Retinal pigment epithelial cell (primary cell): ENCODE data around the gene CRYBB2.
"Not testable (repeated sequence)": the region's sequence is repeated elsewhere in the genome, so short reads cannot be mapped to it uniquely, and the experiment has no call there.

ENCODE experiments used
- DNase-seq: peaks from one replicate; pipeline ENCODE4 v3.0.0-alpha.2; 2010; ENCODE audit warnings: low read depth
- H3K4me3 ChIP-seq: 2 replicates; pipeline ENCODE4 v1.5.1; 2011; ENCODE audit warnings: mild to moderate bottlenecking, low read length, control low read depth, moderate library complexity
- CTCF ChIP-seq: conservative IDR thresholded peaks from 2 replicates; pipeline ENCODE4 v1.5.1; 2011; ENCODE audit warnings: low read depth, low read length, control low read depth, inconsistent platforms

The CRYBB2 gene

GRCh38 chr22:25216230-25216629 is 3.2 kb upstream of the CRYBB2 start:
- no peak overlapping the region for H3K4me3 ChIP-seq
- TF ChIP-seq CTCF = no peak
- DNase-seq = no peak

GRCh38 chr22:25219948-25220442 is 556 bp downstream of the CRYBB2 start:
- TF ChIP-seq CTCF = no peak
- H3K4me3 ChIP-seq = no peak overlapping the region
- no peak for DNase-seq

- no peak for TF ChIP-seq CTCF
- DNase-seq = no peak
- no peak overlapping the region for H3K4me3 ChIP-seq
These were observed 2.4 kb downstream of the CRYBB2 start for GRCh38 chr22:25221790-25222189.

GRCh38 chr22:25223269-25223850 is 3.9 kb downstream of the CRYBB2 start:
- DNase-seq = no peak
- no peak for TF ChIP-seq CTCF
- no peak overlapping the region for H3K4me3 ChIP-seq

GRCh38 chr22:25228822-25229221 is 9.4 kb downstream of the CRYBB2 start:
- no peak for DNase-seq
- no peak for TF ChIP-seq CTCF
- H3K4me3 ChIP-seq = no peak overlapping the region

- DNase-seq = not testable (repeated sequence)
These were observed 11.3 kb downstream of the CRYBB2 start for GRCh38 chr22:25230760-25231159.

GRCh38 chr22:25232301-25232700 is 12.9 kb downstream of the CRYBB2 start:
- no peak overlapping the region for H3K4me3 ChIP-seq
- TF ChIP-seq CTCF = no peak
- no peak for DNase-seq

More at GRCh38 chr22:25230760-25231159, 11.3 kb downstream of the CRYBB2 start:
- H3K4me3 ChIP-seq = not testable (repeated sequence)

- not testable (repeated sequence) for H3K4me3 ChIP-seq, DNase-seq
These were observed 14.3 kb downstream of the CRYBB2 start for GRCh38 chr22:25233706-25234105.
